Femur (tissue), 1 donor: ENCODE results near the gene RAB8A.

Experiments used
- DNase-seq: peaks from one replicate; pipeline ENCODE4 v3.0.0-alpha.2; 2017

RAB8A gene

DNA sequence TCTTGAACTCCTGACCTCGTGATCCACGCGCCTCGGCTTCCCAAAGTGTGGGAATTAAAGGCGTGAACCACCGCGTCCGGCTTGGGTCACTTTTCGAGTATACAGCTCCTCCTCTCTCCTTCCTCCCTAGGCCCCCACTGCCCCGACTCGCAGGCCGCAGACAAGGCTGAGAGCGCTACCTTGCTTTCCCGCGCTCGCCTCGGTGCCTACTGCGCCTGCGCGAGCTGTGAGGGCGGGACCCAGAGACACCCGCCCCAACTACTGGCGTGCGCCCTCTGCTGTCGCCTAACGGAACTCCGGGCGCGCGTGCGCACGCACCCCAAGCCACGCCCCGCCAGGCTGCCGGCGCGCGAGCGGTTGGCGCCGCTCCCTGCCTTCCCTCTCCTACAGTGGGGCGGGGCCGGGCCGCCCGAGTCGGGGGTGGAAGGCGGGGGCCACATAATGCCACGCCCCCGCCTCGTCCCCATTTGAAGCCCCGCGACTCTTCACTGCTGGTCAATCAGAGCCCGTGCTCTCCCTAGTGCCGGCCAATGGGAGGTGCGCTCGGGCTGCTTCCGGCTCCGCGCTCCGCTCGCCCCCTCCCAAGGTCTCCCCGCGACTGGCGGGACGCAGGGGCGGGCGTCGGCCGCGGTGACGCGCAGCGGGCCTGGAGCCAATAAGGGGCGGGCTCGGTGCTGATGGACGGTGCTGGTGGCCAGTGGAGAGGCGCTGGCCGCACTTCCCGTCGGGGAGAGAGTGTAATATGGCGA lies at the start of gene RAB8A:
Gene RAB8A, plus strand, starts transcription at position 730 of the 749 bp plus-strand sequence. Its CDS starts 13 bp downstream, at position 743.
- DNase-seq = peak; percentile 100

DNA sequence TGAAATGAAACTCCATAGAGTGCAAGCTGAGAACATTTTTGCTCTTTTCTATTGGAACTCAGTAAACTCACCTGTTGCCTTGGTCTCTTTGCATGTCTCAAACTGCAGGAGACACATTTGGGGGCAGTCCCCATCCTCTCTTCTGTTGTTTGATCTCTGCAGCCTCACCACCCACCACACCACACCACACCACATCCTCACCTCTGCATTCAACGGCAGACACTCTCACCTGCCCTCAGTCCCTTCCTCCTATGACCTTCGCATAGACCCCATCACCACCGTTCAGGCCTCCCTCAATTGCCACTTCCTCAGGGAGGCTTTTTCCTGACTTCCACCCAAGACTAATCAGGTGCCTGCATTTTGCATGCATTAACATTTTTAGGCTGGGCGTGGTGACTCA lies 49.7 kb upstream of the RAB8A start:
- DNase-seq = no peak

- no peak for DNase-seq
Observed at GRCh38 chr19:16062789-16063188, 48.9 kb upstream of the RAB8A start.

- DNase-seq = no peak
Observed at GRCh38 chr19:16064209-16064889, 47.3 kb upstream of the RAB8A start.

GRCh38 chr19:16066611-16067104 lies 45.0 kb upstream of the RAB8A start:
- no peak for DNase-seq

- DNase-seq = peak; percentile 64
Observed at GRCh38 chr19:16067205-16067938, 44.3 kb upstream of the RAB8A start.

GRCh38 chr19:16068696-16069259 lies 42.9 kb upstream of the RAB8A start:
- DNase-seq = no peak

DNA sequence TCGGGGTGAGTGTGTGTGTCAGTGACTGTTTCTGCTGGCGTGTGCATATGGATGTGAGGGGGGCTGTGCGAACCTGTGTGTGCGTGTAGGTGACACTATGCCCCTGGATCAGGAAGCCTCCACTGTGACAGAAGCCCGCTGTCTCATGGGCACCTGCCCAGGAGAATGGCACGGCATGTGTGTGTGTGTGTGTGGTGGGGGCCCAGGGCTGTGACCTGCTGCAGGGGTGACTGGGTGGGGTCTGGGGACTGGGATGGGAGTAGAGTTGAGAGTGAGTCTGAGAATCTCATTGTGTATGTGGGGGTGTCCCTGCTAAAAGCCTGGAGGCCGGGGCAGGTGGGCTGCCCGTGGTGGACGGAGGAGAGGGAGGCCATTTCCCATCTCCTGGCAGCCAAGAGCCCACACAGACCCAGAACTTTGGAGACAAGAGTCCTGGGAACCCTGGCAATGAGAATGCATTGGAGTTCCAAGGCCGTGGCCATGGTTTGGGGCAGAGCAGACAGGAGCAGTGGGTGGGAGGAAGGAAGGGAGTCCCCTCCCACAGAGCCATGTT lies 41.8 kb upstream of the RAB8A start:
- DNase-seq = no peak

DNA sequence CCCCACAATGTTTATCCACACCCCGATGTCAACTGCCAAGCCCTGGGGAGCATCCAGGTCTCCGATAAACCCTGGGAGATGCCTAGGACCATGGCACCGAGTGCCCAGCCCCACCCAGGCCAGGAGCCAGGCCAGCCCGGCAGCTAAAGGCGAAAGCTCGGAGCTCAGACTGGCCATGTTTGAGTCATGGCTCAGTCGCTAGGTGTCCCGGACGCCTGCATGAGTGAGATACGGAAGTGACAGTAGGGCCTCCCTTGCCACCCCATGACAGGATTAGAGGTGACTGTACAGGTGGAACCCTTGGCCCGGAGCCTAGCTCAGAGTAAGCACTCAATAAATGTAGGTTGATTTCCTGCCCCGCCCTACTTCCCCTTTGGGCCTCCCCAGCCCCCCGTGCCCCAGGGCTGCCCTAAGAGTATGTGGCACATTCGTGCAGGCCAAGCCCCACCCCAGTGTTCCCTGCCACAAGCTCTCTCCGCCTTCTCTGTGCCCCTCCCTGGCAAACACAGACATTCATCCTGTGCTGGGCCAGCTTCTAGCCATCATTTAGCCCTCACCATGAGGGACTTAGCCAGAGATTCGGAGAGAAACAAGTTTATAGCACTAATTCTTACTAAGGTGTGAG lies 41.2 kb upstream of the RAB8A start:
- DNase-seq = peak; percentile 58

- no peak for DNase-seq
Observed at GRCh38 chr19:16071072-16071691, 40.5 kb upstream of the RAB8A start.

GRCh38 chr19:16073481-16073880 lies 38.2 kb upstream of the RAB8A start:
- peak; percentile 16 for DNase-seq

GRCh38 chr19:16073988-16074387 lies 37.7 kb upstream of the RAB8A start:
- DNase-seq = no peak

- no peak for DNase-seq
Observed at GRCh38 chr19:16074488-16075365, 37.0 kb upstream of the RAB8A start.

DNA sequence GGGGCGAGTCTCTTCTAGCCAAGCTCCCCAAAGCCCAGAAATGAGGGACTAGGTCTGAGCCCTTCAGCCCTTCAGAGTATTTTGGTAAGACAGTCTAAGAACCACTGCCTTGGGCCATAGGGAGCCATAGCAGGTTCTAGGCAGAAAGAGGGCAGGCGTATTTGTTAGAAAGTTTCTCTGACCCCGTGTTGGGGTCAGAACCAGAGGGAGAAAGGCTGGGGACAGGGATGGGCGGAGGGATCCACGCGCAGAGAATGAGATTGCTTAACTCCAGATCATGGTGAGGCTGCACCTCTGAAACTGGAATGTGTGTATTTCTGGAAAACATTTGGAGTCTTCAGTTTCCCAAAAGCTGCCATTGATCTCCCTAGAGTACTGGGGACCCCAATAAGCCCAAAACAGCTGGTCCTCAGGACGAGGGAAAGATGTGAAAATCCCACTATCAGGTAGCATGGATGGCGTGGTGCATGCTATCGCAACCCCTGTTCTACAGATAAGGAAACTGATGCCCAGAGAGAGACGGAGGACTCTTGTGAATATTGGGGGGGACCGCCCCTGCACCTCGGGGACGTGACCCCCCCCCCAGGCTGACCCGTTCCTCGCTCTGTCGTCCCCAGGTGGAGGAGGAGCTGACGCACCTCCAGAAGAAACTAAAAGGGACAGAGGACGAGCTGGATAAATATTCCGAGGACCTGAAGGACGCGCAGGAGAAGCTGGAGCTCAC lies 36.1 kb upstream of the RAB8A start:
- DNase-seq = no peak

GRCh38 chr19:16076154-16076957 lies 35.3 kb upstream of the RAB8A start, which contains the start of gene TPM4:
TSS of gene TPM4 (plus strand) at chr19:16076495. CDS start at chr19:16076566, 71 bp downstream.
- peak; percentile 97 for DNase-seq

GRCh38 chr19:16076958-16077611 lies 34.6 kb upstream of the RAB8A start:
- DNase-seq = peak; percentile 74

GRCh38 chr19:16077984-16078758 lies 33.5 kb upstream of the RAB8A start:
- DNase-seq = peak; percentile 82
